ENCODE results near the gene TUSC7. TPM values are rescaled to one million over a fixed set of nuclear protein-coding genes. Genes with fewer than 3 reads are reported as not detected.

Gene TUSC7
- total RNA-seq, 1 experiment from 2014 or later, result not detected

DNA sequence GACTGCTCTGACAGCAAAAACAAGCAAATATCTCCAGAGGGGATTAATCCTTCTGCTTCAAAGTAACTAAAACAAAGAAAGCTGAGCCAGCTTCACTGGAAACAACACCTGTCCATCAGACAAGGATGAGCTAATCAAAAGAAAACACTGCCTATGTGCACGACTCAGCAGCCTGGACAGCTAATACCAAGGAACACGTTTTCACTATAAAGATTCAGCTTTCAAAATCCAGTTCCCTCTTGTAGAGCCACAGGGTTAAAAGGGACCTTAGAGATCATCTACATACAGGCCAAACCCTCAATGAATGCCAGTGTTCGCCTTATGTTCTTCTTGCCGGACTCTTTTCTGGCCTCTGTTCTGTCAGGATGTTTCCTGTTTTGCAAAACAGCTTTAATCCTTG, 6.9 kb downstream of the TUSC7 start:
- intact Hi-C loops (cut with micrococcal nuclease; ENCODE audit: unreplicated experiment), result no loop called here

DNA sequence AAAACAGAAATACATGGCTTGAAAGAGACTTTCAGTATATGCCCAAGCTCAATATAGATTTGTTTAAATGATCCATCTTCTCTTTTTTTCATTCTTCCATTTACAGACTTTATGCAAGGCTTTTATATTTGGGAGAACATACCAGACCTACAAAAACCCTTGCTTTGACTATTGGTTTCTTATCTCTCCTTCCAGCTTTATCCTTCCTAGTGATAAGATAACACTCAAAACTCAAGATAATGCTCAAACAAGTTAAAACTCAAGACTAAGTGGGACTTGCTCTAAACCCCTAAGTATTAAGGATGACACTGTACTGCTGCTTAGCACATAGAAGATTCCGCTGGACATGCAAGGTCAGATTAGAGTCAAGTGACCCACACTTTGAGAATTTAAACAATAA, 8.0 kb downstream of the TUSC7 start:
- intact Hi-C loops (cut with micrococcal nuclease; ENCODE audit: unreplicated experiment), result no loop called here
- Histone ChIP-seq H3K9me2 (ENCODE audit: insufficient read depth) (no peaks in the 10 kb centered on the region), H3K9me3 (ENCODE audit: insufficient read depth, low read depth) (no peaks in the 10 kb centered on the region), H3K79me2 (ENCODE audit: low read depth) (no peaks in the 10 kb centered on the region), H2AFZ (no peak overlapping the region), H3K27me3 (ENCODE audit: insufficient read depth, low read depth) (no peaks in the 10 kb centered on the region), H3K4me1 (replicated peaks; ENCODE audit: insufficient read depth) (no peaks in the 10 kb centered on the region), H3F3A (ENCODE audit: insufficient read depth, low read depth) (no peaks in the 10 kb centered on the region), H3K36me3 (ENCODE audit: low read depth) (no peaks in the 10 kb centered on the region), H3K27ac (no peak overlapping the region), H3K4me2 (no peak overlapping the region), H4K20me1 (ENCODE audit: insufficient read depth) (no peaks in the 10 kb centered on the region), H3K4me3 (no peak overlapping the region)
- BruUV-seq (replicated peaks), result no TSS peak
- ChIA-PET POLR2A (ENCODE audit: unreplicated experiment) (no interaction called here), CTCF (no interaction called here)
- DNase-seq, result no peak
- no peak for TF ChIP-seq EZH2 (IDR thresholded peaks at IDR 0.05; ENCODE audit: low read depth)
- TF ChIP-seq, protein P1, sequence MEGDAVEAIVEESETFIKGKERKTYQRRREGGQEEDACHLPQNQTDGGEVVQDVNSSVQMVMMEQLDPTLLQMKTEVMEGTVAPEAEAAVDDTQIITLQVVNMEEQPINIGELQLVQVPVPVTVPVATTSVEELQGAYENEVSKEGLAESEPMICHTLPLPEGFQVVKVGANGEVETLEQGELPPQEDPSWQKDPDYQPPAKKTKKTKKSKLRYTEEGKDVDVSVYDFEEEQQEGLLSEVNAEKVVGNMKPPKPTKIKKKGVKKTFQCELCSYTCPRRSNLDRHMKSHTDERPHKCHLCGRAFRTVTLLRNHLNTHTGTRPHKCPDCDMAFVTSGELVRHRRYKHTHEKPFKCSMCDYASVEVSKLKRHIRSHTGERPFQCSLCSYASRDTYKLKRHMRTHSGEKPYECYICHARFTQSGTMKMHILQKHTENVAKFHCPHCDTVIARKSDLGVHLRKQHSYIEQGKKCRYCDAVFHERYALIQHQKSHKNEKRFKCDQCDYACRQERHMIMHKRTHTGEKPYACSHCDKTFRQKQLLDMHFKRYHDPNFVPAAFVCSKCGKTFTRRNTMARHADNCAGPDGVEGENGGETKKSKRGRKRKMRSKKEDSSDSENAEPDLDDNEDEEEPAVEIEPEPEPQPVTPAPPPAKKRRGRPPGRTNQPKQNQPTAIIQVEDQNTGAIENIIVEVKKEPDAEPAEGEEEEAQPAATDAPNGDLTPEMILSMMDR (conservative IDR thresholded peaks at IDR 0.05), result no peak

More for the DNA sequence above, 6.9 kb downstream of the TUSC7 start:
- Histone ChIP-seq H3K79me2 (ENCODE audit: low read depth) (no peaks in the 10 kb centered on the region), H3K4me3 (no peak overlapping the region), H3K36me3 (ENCODE audit: low read depth) (no peaks in the 10 kb centered on the region), H3K27ac (no peak overlapping the region), H3K4me1 (replicated peaks; ENCODE audit: insufficient read depth) (no peaks in the 10 kb centered on the region), H2AFZ (no peak overlapping the region), H4K20me1 (ENCODE audit: insufficient read depth) (no peaks in the 10 kb centered on the region), H3K9me3 (ENCODE audit: insufficient read depth, low read depth) (no peaks in the 10 kb centered on the region), H3F3A (ENCODE audit: insufficient read depth, low read depth) (no peaks in the 10 kb centered on the region), H3K4me2 (no peak overlapping the region), H3K9me2 (ENCODE audit: insufficient read depth) (no peaks in the 10 kb centered on the region), H3K27me3 (ENCODE audit: insufficient read depth, low read depth) (no peaks in the 10 kb centered on the region)
- TF ChIP-seq EZH2 (IDR thresholded peaks at IDR 0.05; ENCODE audit: low read depth), result no peak
- TF ChIP-seq, protein P1 (conservative IDR thresholded peaks at IDR 0.05), result no peak
- CTCF ChIA-PET, result no interaction called here
- BruUV-seq (replicated peaks), result no TSS peak
- POLR2A ChIA-PET (ENCODE audit: unreplicated experiment), result interaction anchor here (0.5 kb wide), 1 partner anchor 314 kb away, joined by 3 read pairs; no protein-coding TSS in a partner anchor
- DNase-seq, result no peak

DNA sequence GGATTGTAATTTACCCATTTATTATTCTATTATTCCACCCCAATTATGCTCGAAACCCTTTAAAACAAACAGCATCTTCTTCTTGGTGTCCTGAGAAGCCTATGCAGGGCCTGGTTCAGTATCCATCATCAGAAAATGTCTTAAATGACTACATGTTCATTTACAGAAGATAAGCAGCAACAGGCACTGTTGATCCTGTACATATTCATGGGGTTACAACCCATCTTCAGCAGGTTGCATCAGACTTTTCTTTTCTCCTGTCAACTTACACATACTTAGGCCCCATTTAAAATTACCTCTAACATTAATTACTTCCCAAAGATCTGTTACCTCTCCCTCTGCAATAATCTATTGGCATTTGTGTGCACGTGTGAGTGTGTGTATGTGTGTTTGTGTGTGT, 18.9 kb downstream of the TUSC7 start:
- Histone ChIP-seq H3K4me1 (replicated peaks; ENCODE audit: insufficient read depth) (no peaks in the 10 kb centered on the region), H3F3A (ENCODE audit: insufficient read depth, low read depth) (no peaks in the 10 kb centered on the region), H3K9me3 (ENCODE audit: insufficient read depth, low read depth) (no peaks in the 10 kb centered on the region), H3K4me2 (no peak overlapping the region), H3K4me3 (no peak overlapping the region), H2AFZ (no peak overlapping the region), H3K36me3 (ENCODE audit: low read depth) (no peaks in the 10 kb centered on the region), H4K20me1 (ENCODE audit: insufficient read depth) (no peaks in the 10 kb centered on the region), H3K27ac (no peak overlapping the region), H3K27me3 (ENCODE audit: insufficient read depth, low read depth) (no peaks in the 10 kb centered on the region), H3K9me2 (ENCODE audit: insufficient read depth) (no peaks in the 10 kb centered on the region), H3K79me2 (ENCODE audit: low read depth) (no peaks in the 10 kb centered on the region)
- ChIA-PET POLR2A (ENCODE audit: unreplicated experiment) (no interaction called here), CTCF (no interaction called here)
- intact Hi-C loops (cut with micrococcal nuclease; ENCODE audit: unreplicated experiment), result no loop called here
- BruUV-seq (replicated peaks), result no TSS peak
- TF ChIP-seq, protein P1 (conservative IDR thresholded peaks at IDR 0.05), result no peak
- TF ChIP-seq EZH2 (IDR thresholded peaks at IDR 0.05; ENCODE audit: low read depth), result no peak
- DNase-seq, result no peak

Measured in PC-9 (cell line).